Measurements from ENCODE around the gene ATOH8.

The ATOH8 gene

GRCh38 chr2:85718885-85719492 is 34.8 kb upstream of the ATOH8 start:
- no peak for DNase-seq

DNA sequence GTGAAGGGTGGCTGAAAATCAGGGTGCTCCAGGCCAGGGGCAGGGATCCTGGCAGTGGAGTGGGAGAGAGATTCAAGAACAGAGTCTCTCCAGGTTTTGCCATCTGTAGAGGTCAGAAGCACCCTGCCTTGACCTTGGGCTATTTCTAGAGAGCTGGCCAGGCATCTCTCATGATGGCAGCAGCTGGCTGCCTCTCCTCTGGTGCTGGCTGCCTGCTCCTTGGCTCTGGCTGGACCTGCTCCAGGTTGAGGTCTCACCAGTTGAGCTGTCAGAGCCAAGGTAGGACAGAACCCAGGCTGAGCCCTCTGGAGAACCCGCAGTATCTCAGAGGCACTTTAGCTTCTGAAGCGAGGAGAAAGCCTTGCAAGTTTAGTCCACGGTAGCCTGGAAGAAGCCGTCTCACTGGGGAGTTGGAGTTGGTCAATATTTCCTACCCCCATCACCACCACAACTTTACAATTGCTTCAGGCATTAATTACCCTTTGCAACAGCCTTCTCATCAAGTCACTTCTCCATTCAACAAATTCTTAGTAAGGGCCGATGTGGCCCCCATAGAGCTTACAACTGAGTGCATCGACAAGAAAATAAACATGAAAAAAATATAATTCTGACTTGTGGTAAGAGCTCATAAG is 34.1 kb upstream of the ATOH8 start:
- DNase-seq = no peak

GRCh38 chr2:85720533-85720932 is 33.3 kb upstream of the ATOH8 start:
- DNase-seq = no peak

- DNase-seq = no peak
Measured at GRCh38 chr2:85721641-85722040, 32.1 kb upstream of the ATOH8 start.

DNA sequence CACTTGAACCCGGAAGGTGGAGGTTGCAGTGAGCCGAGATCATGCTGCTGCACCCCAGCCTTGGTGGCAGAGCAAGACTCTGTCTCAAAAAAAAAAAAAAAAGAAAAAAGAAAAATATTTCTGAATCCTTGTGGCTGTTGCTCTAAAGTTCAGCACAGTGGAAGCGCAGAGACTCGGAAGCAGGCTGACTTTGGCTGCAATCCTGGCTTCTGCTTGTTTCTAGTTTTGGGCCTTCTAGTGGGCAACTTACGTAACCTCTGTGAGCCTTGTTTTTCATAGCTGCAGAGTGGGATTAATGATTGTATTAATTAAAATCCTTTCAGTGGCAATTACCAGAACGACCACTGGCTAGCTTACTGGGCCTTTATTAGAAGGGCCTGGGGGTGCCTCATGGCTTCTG is 31.3 kb upstream of the ATOH8 start:
- DNase-seq = no peak

GRCh38 chr2:85723707-85724360 is 30.0 kb upstream of the ATOH8 start:
- DNase-seq = no peak

GRCh38 chr2:85724731-85725181 is 29.0 kb upstream of the ATOH8 start:
- DNase-seq = no peak

DNA sequence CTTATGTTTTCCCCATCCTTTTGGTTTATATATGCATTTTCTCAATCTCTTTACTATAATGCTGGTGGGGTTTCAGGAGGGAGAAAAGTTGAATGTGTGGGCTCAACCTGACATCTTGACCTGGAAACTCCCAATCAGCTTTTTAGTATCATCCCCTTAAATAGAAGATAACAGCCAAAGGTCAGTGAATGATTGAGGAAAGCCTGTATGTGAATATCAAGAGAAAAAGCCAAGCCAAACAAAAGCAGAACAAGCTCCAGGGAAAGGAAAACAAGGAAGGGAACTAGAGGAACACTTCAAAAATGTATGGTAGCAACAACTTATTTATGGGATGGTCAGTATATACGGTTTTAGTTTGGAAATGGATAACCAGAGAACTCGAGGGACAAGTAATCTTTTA is 28.3 kb upstream of the ATOH8 start:
- no peak for DNase-seq

GRCh38 chr2:85727798-85728197 is 26.0 kb upstream of the ATOH8 start:
- no peak for DNase-seq

DNA sequence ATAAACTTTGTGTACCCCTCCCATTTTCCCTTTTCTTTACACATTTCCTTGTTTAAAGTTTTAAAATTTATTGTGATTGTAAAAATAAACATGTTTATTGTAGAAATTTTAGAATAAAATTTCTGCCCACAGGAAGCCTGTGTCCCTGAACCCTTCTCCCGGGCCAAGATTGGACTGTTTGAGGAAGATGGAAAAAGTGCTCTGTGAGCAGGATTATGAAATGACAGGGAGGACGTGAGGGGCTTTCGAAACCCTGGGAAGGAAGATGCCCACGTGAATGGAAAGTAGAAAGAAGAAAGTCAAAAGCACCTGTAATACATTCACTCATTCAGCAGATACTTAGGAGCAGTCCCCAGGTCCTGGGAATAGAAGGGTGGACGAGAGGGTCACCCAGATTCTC is 25.4 kb upstream of the ATOH8 start:
- no peak for DNase-seq

DNA sequence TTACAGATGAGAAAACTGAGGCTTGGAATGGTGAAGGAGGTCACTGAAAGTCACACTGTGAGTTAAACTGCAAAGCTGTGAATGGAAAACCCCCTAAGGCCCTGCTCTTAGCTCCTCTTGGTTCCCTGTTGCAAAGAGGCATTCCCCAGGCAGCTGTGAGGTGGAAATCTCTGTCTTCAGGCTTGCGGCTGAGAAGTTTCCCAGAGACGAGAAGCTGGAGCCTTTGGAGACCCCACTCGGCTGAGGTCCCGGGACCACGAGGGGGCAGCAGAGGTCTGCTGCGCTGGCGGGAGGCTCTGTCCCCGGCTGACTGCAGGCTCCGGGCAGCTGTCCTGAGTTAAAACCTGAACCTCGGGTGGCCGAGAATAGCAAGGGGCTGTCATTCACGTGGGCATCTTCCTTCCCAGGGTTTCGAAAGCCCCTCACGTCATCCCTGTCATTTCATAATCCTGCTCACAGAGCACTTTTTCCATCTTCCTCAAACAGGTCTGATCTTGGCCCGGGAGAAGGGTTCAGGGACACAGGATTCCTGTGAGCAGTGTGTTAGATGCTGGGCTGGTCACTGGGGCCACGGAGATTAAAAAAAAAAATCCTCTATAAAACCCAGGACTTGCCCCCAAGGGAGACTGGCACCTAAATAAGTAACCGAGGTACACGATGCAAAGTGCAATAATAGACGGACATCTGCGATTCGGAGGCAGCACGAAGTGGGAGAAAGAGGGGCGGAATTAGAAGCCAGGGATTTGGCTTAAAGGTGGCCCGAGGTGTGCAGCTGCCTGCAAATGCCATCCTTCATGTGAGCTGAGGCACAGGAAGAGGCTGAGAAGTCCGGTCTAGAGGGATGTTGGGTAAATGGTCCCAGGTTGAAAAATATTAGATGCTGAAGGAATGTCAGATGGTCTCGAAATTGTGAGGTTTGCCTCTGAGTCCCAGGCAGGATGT is 24.6 kb upstream of the ATOH8 start:
- DNase-seq = peak; percentile 26 to 38

DNA sequence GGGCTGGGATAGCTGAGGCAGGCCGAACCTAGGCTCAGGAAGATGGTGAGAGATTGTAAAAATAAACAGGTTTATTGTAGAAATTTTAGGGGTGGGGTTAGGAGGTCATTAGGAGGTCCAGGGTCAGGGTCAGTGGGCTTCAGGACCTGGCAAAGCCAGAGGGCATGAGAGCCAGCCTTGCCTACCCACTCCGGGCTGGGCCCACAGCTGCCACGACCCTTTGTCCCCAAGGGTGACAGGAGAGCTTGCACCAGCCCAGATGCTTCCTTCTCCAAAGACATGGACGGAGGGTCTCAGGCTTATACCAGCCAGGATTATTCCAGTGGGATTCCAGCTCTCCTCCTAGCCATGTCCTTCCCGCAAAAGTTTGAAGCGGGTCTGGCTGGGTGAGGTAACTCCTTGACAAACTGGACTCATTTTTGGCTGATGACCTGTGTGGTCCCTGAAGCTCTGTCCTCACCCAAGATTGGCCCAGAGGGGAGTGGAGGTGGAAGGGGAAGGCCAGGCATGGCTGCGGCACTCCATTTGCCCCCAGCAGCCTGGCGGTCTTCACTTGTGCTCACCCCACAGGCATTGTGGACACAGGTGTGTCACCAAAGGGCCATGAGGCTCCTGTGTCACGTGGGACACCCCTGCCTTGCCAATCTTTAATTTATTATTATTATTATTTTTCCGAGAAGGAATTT is 23.8 kb upstream of the ATOH8 start:
- DNase-seq = no peak

GRCh38 chr2:85730686-85731230 is 23.0 kb upstream of the ATOH8 start:
- DNase-seq = no peak

DNA sequence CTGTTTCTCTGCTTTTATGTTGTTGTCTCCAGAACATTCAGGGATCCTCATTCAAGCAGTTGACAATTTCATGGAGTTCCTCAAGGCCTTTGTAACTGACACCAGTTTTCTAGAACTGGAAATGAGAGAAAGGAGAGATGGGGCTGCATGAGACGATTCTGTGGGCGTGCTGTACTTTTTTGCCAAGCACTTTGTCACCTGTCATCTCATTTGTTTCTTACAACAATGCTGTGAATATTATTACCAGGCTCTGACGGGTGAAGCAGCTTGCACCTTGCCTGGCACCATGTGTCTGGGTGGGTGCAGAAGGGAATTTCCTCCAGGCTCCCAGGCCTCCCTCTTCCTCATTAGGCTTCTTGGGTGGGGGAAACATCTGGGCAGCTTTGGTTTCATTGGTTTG is 22.2 kb upstream of the ATOH8 start:
- no peak for DNase-seq

DNA sequence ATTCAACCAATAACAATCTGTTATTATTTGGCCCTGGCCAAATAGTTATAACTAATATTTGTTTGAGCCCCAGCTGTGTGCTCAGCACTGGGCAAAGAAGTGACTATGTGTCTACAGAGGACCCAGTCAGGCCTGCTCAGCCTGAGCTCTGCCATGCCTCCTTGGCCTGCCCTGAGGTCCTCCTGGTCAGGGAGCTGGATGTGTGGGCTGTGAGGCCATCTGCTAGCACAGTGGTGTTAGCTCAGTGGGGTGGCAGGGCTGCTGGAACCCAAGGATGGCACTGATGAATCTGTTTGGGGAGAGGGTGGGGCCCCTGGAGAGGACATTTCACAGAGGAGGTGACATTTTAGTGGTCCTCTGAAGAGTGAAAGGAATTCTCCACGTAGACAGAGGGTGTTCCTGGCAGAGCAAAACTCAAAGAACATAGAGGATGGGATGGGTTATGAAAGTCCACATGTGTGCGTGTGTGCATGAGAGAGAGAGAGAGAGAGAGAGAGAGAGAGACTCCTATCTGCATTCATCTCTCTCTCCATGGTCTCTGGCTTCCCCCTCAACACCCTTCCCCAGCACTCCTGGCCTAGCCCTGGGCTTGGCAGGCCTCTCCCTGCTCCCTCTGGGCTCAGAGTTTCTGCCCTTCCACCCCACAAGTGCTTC is 21.2 kb upstream of the ATOH8 start:
- DNase-seq = no peak

DNA sequence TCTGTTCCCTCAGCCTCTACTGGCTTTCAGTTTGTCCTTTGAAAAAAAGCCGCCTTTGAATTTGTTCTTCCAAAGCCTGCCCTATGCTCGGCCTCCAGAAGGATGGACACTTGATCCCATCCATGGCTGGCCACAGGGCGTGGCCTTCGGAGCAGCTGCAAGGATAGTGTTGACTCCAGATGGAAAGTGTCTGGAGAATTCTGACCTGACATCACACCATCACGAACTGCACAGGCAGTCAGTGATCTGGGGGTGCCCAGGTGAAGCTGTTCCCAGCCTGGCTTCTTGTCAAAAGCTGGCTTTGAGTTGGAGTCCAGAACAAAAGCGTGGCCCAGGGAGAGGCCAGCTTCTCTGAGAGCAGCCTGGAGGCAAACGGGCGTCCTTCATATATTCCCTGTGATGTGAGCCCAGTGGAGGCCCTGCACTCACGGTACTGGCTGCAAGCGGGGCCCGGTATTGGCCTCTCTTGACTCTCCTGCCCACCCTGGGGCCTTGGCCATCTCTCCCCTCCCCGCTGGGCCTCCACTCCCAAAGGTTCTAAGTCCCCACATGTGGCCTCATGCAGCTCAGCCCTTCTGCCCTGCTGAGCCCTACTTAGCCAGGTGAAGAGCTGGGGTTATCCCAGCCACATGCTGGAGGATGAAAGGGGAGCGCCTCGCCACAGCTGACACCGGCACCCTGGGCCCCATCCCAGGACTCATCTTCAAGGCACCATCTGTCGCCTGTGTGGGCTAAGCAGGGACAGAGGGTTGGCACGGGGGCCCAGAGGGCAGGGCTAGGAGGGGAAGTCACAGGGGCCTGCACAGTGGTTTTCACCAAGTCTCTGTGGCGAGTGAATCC is 20.4 kb upstream of the ATOH8 start:
- no peak for DNase-seq

DNA sequence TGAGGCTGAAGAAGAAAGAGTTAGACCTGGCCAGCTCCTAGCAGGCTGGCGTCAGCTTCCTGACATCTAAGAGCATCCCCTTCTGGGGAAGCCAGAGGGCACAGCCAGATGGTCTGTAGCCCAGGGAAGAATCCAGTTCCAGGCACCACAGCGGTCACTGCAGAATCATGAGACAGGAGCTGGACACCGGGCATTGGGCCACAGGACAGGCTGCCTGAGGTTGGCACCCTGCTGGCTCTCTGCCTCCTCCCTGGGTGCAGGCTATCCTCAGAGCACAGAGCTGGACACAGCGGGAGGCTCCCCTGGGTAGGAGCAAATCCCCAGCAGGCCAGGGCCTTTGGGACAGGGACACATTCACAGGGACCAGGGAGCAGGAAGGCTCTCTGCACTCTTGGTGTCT is 19.8 kb upstream of the ATOH8 start:
- DNase-seq = no peak

DNA sequence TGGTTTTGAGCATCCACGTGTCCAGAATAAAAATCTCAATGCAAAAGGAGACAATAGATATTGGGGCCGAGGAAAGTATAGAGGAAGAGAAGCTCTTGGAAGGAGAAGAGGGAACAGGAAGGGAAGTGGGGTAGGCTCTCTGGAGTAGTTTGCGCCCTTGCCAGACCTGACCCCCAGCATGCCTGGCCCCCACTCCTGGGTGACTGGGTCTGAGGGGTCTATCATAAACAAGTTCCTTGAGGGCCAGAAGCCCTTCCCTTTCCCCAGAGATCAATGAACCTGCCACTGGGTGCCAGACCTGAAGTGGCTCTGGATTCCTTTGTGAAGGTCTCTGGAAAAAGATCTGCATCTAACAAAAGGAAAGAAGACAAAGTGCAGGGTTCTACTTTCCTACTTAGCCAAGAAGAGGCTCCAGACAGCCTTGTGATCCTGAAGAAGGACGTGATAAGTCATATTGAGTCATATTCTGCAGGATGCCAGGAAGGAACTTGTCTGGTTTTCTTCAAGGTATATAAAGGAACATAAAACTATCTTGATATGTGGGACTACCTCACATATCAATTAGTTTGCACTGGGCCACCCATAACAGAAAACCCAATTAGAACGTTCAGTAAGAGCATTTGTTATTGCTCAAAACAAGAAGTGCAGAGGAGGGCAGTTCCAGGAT is 18.7 kb upstream of the ATOH8 start:
- DNase-seq = no peak

DNA sequence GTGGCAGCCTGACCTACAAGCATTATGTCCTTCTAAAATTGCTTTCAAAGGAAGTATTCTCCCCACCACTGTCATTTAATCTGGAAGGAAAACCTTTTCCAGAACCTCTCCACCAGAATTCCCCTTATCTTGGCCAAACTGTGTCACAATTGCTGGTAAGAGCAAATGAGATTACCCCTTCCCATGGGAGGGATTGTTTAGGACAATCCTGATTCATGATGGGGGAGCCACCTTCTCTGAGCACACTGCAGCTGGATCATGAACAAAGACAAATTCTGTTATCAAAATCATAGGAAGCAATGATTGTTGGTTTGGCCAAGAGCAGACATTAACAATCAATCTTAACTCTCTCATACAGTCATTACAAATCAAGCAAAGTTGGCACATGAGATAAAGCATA is 18.1 kb upstream of the ATOH8 start:
- DNase-seq = no peak

All from NCI-H187 (cell line).